ENCODE data around the gene ROM1.

- TF ChIP-seq SUZ12 (IDR thresholded peaks at IDR 0.05; ENCODE audit: extremely low read depth, insufficient read depth, insufficient read length) (no peak), YY1 (IDR thresholded peaks at IDR 0.05; ENCODE audit: insufficient read depth, insufficient read length) (no peak)
These were observed 40.6 kb upstream of the ROM1 start for GRCh38 chr11:62572431-62572830.

All from NT2/D1 (cell line).